HepG2 (cell line): ENCODE measurements around the gene GDPD4. TPM values are rescaled to one million over a fixed set of nuclear protein-coding genes. Genes with fewer than 3 reads are reported as not detected.

Experiments used
- ATF7-NPFF ChIP-seq: sonication (generic); formaldehyde crosslinking; IDR thresholded peaks from 2 replicates; pipeline ENCODE4 v1.8.1; 2023; ENCODE audit warnings: mild to moderate bottlenecking, low read depth, missing genetic modification reagents, moderate library complexity
- NR1H2 ChIP-seq: sonication (generic); formaldehyde crosslinking; IDR thresholded peaks from 2 replicates; pipeline ENCODE4 v1.8.1; 2022; ENCODE audit warnings: low read depth, missing genetic modification reagents, borderline replicate concordance
- PAWR ChIP-seq: sonication (generic); formaldehyde crosslinking; IDR thresholded peaks from 2 replicates; pipeline ENCODE4 v1.4.0; 2020; ENCODE audit warnings: missing genetic modification reagents, mild to moderate bottlenecking, borderline replicate concordance
- PRPF4 ChIP-seq: fragments of 200-400 bp; formaldehyde crosslinking; IDR thresholded peaks from 2 replicates; pipeline ENCODE4 v1.6.1; 2016; ENCODE audit warnings: low read length, low read depth; ENCODE audit not compliant: poor library complexity, severe bottlenecking
- ZNF24 ChIP-seq: fragments of 450-650 bp; IDR thresholded peaks from 2 replicates; pipeline ENCODE4 v1.6.1; 2017; ENCODE audit warnings: antibody characterized with exemption, mild to moderate bottlenecking
- ZNF510 ChIP-seq: sonication (generic); formaldehyde crosslinking; IDR thresholded peaks from 2 replicates; pipeline ENCODE4 v1.4.0; 2020; ENCODE audit warnings: low read depth, mild to moderate bottlenecking, missing genetic modification reagents
- polyA plus RNA-seq, 8 experiments: library from polyadenylated mRNA; depleted of rRNA in 3 of 8; stranded (reverse) in 7 of 8; unstranded in 1 of 8; fragments of >200 nt; fragmentation: Illumina TruSeq in 4 of 8; extraction: Trizol in 4 of 8; gene quantifications; 2 replicates each; pipeline versions ENCODE4 v1.2.1 to v1.2.3, GENCODE V29; 2011 to 2016; ENCODE audit warnings: low read depth in 4 of 8, missing spikeins in 1 of 8, mixed read lengths in 1 of 8; ENCODE audit not compliant: insufficient read depth in 1 of 8
- total RNA-seq, 5 experiments: library from RNA; depleted of rRNA; stranded (reverse); fragments of >200 nt; fragmentation: Illumina TruSeq; extraction: Trizol; gene quantifications; 2 replicates each; pipeline ENCODE4 v1.2.3, GENCODE V29; 2016; ENCODE audit warnings: low read depth in 1 of 5
- TF ChIP-seq, protein P1 (sequence below): IDR thresholded peaks from 2 replicates; pipeline ENCODE4 v1.6.1; 2016; ENCODE audit warnings: low read depth, control low read depth
- TF ChIP-seq, protein P2 (sequence below): sonication (generic); formaldehyde crosslinking; IDR thresholded peaks from 2 replicates; pipeline ENCODE4 v1.8.0; 2022; ENCODE audit warnings: mild to moderate bottlenecking, missing genetic modification reagents; ENCODE audit not compliant: insufficient replicate concordance
- TF ChIP-seq, protein P3 (sequence below): sonication (generic); formaldehyde crosslinking; IDR thresholded peaks from 2 replicates; pipeline ENCODE4 v1.9.0; 2022; ENCODE audit warnings: low read depth, missing genetic modification reagents
- TF ChIP-seq, protein P4 (sequence below): sonication (generic); formaldehyde crosslinking; IDR thresholded peaks from 2 replicates; pipeline ENCODE4 v1.4.0; 2020; ENCODE audit warnings: mild to moderate bottlenecking, low read depth, missing genetic modification reagents
- TF ChIP-seq, protein P5 (sequence below): sonication (generic); formaldehyde crosslinking; conservative IDR thresholded peaks from 2 replicates; pipeline ENCODE4 v1.8.0; 2022; ENCODE audit warnings: low read depth, missing genetic modification reagents
- TF ChIP-seq, protein P6 (sequence below): sonication (generic); formaldehyde crosslinking; IDR thresholded peaks from 2 replicates; pipeline ENCODE4 v1.8.0; 2022; ENCODE audit warnings: low read depth, missing genetic modification reagents
- TF ChIP-seq, protein P7 (sequence below): IDR thresholded peaks from 2 replicates; pipeline ENCODE4 v1.4.0; 2020; ENCODE audit warnings: mild to moderate bottlenecking, missing genetic modification reagents

Gene GDPD4
- total and polyA plus RNA-seq, 2 of the 13 experiments (the other 11 are each of a cell fraction or from before 2014, with no cell fraction given): not detected

DNA sequence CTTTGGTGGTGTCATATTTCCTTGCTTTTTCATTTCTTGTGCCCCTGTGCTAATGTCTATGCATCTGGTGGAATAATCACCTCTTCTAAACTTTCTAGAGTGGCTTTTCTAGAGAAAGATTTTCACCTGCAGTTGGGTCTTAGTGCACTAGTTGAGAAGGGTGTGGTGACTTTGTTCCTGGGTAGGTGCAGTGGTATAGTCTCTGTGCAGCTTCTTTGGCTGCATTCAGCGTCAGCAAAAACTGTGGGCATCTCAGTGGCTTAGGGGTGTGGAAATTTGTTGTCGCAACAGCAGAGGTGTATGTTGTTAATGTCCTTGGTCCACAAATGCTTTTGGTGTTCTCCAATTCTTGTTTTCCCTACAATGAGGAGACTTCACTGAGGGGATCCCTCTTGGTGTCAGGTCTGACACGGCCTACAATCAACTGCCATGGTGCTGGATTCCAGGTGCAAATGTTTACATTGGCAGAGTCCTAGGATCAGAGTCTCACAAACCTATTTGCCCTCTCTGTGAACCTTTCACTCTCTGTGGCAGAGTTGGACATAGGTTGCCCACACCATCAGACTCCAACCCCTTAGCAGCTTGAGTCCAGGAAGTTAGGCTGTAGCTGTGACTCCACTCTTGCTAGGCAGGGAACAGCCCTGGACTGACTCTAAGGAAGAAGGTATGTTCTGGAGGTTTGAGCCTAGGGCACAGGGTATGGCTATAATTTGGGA is 48.8 kb downstream of the GDPD4 start (continued):
- TF ChIP-seq, protein P1, sequence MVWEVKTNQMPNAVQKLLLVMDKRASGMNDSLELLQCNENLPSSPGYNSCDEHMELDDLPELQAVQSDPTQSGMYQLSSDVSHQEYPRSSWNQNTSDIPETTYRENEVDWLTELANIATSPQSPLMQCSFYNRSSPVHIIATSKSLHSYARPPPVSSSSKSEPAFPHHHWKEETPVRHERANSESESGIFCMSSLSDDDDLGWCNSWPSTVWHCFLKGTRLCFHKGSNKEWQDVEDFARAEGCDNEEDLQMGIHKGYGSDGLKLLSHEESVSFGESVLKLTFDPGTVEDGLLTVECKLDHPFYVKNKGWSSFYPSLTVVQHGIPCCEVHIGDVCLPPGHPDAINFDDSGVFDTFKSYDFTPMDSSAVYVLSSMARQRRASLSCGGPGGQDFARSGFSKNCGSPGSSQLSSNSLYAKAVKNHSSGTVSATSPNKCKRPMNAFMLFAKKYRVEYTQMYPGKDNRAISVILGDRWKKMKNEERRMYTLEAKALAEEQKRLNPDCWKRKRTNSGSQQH (CRISPR knock-in tag): no peak
- TF ChIP-seq ZNF24: no peak
- TF ChIP-seq NR1H2: no peak
- TF ChIP-seq, protein P2, sequence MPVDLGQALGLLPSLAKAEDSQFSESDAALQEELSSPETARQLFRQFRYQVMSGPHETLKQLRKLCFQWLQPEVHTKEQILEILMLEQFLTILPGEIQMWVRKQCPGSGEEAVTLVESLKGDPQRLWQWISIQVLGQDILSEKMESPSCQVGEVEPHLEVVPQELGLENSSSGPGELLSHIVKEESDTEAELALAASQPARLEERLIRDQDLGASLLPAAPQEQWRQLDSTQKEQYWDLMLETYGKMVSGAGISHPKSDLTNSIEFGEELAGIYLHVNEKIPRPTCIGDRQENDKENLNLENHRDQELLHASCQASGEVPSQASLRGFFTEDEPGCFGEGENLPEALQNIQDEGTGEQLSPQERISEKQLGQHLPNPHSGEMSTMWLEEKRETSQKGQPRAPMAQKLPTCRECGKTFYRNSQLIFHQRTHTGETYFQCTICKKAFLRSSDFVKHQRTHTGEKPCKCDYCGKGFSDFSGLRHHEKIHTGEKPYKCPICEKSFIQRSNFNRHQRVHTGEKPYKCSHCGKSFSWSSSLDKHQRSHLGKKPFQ (CRISPR knock-in tag): no peak
- TF ChIP-seq, protein P3, sequence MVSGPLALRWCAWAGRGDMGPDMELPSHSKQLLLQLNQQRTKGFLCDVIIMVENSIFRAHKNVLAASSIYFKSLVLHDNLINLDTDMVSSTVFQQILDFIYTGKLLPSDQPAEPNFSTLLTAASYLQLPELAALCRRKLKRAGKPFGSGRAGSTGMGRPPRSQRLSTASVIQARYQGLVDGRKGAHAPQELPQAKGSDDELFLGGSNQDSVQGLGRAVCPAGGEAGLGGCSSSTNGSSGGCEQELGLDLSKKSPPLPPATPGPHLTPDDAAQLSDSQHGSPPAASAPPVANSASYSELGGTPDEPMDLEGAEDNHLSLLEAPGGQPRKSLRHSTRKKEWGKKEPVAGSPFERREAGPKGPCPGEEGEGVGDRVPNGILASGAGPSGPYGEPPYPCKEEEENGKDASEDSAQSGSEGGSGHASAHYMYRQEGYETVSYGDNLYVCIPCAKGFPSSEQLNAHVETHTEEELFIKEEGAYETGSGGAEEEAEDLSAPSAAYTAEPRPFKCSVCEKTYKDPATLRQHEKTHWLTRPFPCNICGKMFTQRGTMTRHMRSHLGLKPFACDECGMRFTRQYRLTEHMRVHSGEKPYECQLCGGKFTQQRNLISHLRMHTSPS (CRISPR knock-in tag): peak; percentile 87; the same call in 1 of the 2 replicates
- TF ChIP-seq, protein P4, sequence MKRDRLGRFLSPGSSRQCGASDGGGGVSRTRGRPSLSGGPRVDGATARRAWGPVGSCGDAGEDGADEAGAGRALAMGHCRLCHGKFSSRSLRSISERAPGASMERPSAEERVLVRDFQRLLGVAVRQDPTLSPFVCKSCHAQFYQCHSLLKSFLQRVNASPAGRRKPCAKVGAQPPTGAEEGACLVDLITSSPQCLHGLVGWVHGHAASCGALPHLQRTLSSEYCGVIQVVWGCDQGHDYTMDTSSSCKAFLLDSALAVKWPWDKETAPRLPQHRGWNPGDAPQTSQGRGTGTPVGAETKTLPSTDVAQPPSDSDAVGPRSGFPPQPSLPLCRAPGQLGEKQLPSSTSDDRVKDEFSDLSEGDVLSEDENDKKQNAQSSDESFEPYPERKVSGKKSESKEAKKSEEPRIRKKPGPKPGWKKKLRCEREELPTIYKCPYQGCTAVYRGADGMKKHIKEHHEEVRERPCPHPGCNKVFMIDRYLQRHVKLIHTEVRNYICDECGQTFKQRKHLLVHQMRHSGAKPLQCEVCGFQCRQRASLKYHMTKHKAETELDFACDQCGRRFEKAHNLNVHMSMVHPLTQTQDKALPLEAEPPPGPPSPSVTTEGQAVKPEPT (CRISPR knock-in tag): no peak
- TF ChIP-seq, protein P5, sequence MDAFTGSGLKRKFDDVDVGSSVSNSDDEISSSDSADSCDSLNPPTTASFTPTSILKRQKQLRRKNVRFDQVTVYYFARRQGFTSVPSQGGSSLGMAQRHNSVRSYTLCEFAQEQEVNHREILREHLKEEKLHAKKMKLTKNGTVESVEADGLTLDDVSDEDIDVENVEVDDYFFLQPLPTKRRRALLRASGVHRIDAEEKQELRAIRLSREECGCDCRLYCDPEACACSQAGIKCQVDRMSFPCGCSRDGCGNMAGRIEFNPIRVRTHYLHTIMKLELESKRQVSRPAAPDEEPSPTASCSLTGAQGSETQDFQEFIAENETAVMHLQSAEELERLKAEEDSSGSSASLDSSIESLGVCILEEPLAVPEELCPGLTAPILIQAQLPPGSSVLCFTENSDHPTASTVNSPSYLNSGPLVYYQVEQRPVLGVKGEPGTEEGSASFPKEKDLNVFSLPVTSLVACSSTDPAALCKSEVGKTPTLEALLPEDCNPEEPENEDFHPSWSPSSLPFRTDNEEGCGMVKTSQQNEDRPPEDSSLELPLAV (CRISPR knock-in tag): no peak
- TF ChIP-seq, protein P6, sequence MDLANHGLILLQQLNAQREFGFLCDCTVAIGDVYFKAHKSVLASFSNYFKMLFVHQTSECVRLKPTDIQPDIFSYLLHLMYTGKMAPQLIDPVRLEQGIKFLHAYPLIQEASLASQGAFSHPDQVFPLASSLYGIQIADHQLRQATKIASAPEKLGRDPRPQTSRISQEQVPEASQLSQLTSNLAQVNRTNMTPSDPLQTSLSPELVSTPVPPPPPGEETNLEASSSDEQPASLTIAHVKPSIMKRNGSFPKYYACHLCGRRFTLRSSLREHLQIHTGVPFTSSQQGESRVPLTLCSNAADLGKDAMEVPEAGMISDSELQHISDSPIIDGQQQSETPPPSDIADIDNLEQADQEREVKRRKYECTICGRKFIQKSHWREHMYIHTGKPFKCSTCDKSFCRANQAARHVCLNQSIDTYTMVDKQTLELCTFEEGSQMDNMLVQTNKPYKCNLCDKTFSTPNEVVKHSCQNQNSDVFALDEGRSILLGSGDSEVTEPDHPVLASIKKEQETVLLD (CRISPR knock-in tag): no peak
- TF ChIP-seq ZNF510 (CRISPR knock-in tag): no peak
- no peak for TF ChIP-seq ATF7-NPFF
- TF ChIP-seq, protein P7, sequence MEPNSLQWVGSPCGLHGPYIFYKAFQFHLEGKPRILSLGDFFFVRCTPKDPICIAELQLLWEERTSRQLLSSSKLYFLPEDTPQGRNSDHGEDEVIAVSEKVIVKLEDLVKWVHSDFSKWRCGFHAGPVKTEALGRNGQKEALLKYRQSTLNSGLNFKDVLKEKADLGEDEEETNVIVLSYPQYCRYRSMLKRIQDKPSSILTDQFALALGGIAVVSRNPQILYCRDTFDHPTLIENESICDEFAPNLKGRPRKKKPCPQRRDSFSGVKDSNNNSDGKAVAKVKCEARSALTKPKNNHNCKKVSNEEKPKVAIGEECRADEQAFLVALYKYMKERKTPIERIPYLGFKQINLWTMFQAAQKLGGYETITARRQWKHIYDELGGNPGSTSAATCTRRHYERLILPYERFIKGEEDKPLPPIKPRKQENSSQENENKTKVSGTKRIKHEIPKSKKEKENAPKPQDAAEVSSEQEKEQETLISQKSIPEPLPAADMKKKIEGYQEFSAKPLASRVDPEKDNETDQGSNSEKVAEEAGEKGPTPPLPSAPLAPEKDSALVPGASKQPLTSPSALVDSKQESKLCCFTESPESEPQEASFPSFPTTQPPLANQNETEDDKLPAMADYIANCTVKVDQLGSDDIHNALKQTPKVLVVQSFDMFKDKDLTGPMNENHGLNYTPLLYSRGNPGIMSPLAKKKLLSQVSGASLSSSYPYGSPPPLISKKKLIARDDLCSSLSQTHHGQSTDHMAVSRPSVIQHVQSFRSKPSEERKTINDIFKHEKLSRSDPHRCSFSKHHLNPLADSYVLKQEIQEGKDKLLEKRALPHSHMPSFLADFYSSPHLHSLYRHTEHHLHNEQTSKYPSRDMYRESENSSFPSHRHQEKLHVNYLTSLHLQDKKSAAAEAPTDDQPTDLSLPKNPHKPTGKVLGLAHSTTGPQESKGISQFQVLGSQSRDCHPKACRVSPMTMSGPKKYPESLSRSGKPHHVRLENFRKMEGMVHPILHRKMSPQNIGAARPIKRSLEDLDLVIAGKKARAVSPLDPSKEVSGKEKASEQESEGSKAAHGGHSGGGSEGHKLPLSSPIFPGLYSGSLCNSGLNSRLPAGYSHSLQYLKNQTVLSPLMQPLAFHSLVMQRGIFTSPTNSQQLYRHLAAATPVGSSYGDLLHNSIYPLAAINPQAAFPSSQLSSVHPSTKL (CRISPR knock-in tag): peak; percentile 70
- no peak for TF ChIP-seq PAWR (CRISPR knock-in tag)
- TF ChIP-seq PRPF4: no peak
